ENCODE data around the gene SAXO1.

SAXO1 gene

DNA sequence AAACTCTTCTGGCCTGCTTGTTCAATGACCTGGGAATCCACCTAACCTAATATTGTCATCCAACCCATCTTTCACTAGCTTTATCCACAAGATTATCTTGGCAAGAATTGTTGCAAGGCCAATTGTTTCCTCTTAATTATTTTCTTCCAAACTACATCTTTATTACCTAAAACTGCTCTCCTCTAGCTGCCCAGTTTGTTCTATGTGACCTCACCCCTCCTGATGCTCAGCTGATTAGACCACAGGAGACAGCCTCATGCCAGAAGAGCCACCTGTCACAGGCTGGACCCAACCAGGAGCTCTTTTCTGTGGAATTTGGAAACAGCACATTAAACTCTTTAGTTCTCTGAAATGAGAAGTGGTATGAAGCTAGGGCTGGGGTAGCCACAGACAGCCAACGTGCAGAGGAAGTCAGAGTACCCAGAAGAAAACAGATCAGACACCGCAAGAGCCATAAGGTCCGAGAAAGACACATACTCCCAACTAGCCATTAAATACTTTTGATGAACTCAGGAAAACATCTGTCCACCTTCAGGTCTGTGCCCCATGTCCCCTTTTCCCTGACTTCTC lies 12.0 kb downstream of the SAXO1 start:
- in situ Hi-C loops (cut with HindIII; ENCODE audit: low pct_ligation_motif_present, low sequenced_read_pairs) = no loop called here
- Histone ChIP-seq H3K4me3 (ENCODE audit: low read depth, low read length) (no peak overlapping the region), H3K27ac (no peak overlapping the region), H3K27me3 (replicated peaks) (no peaks in the 10 kb centered on the region), H3K36me3 (replicated peaks) (no peaks in the 10 kb centered on the region)
- TF ChIP-seq, protein P1, sequence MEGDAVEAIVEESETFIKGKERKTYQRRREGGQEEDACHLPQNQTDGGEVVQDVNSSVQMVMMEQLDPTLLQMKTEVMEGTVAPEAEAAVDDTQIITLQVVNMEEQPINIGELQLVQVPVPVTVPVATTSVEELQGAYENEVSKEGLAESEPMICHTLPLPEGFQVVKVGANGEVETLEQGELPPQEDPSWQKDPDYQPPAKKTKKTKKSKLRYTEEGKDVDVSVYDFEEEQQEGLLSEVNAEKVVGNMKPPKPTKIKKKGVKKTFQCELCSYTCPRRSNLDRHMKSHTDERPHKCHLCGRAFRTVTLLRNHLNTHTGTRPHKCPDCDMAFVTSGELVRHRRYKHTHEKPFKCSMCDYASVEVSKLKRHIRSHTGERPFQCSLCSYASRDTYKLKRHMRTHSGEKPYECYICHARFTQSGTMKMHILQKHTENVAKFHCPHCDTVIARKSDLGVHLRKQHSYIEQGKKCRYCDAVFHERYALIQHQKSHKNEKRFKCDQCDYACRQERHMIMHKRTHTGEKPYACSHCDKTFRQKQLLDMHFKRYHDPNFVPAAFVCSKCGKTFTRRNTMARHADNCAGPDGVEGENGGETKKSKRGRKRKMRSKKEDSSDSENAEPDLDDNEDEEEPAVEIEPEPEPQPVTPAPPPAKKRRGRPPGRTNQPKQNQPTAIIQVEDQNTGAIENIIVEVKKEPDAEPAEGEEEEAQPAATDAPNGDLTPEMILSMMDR (IDR thresholded peaks at IDR 0.05; ENCODE audit: low read depth, low read length, missing control alignments) = no peak
- DNase-seq = no peak

DNA sequence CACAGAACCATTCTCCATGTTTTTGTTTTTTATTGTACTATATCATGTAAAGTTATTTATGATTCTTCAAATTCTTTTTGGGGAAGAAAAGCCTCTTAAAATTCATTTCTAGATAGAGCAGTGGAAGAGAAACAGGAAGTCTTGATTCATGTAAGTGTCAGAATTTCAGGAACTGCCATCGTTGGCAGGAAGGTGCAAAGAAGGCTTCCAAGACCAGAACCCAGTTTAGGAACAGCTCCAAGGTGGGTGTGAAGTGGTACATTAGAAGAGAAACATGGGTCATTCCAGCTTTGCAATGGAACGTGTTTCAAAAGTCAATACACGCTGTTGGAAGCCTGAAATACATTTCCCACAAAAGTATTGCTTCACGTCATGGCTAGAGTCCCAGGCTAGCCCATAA lies 14.8 kb downstream of the SAXO1 start:
- Histone ChIP-seq H3K27ac (no peak overlapping the region), H3K27me3 (replicated peaks) (no peaks in the 10 kb centered on the region), H3K36me3 (replicated peaks) (no peaks in the 10 kb centered on the region), H3K4me3 (ENCODE audit: low read depth, low read length) (no peak overlapping the region)
- no peak for DNase-seq
- TF ChIP-seq, protein P1 (IDR thresholded peaks at IDR 0.05; ENCODE audit: low read depth, low read length, missing control alignments) = no peak
- in situ Hi-C loops (cut with HindIII; ENCODE audit: low pct_ligation_motif_present, low sequenced_read_pairs) = no loop called here

DNA sequence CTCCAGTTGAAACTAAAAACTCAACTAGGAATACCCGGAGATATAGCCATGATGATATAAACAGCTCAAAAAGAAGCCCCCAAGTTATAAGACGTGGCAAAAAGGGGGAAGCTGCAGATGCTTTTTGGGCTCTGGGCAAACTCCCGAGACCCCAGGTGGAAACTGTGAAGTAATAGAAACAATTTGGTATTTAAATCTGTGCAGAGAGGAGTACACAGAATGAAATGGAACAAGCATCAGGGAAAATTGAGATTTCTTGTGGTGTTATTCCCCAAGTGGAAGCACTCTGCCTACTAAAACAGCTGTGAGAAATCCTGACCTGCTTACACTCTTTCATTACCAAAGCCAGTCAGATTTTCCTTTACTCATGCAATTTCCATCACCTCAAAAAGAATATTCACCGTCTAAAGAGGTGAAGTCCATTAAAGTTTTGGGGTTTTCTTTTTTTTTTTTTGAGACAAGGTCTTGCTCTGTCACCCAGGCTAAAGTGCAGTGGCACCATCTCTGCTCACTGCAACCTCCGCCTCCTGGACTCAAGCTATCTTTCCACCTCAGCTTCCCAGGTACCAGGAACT lies 23.5 kb downstream of the SAXO1 start:
- in situ Hi-C loops (cut with HindIII; ENCODE audit: low pct_ligation_motif_present, low sequenced_read_pairs) = no loop called here
- no peaks in the 10 kb centered on the region for H3K36me3 ChIP-seq (replicated peaks)
- H3K4me3 ChIP-seq (ENCODE audit: low read depth, low read length) = no peak overlapping the region
- TF ChIP-seq, protein P1 (IDR thresholded peaks at IDR 0.05; ENCODE audit: low read depth, low read length, missing control alignments) = no peak
- DNase-seq = no peak
- no peak overlapping the region for H3K27ac ChIP-seq
- no peaks in the 10 kb centered on the region for H3K27me3 ChIP-seq (replicated peaks)

DNA sequence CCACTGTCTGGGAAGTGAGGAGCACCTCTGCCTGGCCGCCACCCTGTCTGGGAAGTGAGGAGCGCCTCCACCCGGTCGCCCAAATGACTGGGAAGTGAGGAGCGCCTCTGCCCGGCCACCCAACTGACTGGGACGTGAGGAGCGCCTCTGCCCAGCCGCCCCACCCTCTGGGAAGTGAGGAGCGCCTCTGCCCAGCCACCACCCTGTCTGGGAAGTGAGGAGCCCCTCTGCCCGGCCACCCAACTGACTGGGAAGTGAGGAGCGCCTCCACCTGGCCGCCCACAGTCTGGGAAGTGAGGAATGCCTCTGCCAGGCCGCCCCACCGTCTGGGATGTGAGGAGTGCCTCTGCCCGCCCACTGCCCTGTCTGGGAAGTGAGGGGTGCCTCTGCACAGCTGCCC lies 32.9 kb downstream of the SAXO1 start:
- in situ Hi-C loops (cut with HindIII; ENCODE audit: low pct_ligation_motif_present, low sequenced_read_pairs) = no loop called here
- TF ChIP-seq, protein P1 (IDR thresholded peaks at IDR 0.05; ENCODE audit: low read depth, low read length, missing control alignments) = no peak
- Histone ChIP-seq H3K36me3 (replicated peaks) (no peaks in the 10 kb centered on the region), H3K27me3 (replicated peaks) (no peaks in the 10 kb centered on the region), H3K4me3 (ENCODE audit: low read depth, low read length) (no peak overlapping the region), H3K27ac (no peak overlapping the region)
- no peak for DNase-seq

DNA sequence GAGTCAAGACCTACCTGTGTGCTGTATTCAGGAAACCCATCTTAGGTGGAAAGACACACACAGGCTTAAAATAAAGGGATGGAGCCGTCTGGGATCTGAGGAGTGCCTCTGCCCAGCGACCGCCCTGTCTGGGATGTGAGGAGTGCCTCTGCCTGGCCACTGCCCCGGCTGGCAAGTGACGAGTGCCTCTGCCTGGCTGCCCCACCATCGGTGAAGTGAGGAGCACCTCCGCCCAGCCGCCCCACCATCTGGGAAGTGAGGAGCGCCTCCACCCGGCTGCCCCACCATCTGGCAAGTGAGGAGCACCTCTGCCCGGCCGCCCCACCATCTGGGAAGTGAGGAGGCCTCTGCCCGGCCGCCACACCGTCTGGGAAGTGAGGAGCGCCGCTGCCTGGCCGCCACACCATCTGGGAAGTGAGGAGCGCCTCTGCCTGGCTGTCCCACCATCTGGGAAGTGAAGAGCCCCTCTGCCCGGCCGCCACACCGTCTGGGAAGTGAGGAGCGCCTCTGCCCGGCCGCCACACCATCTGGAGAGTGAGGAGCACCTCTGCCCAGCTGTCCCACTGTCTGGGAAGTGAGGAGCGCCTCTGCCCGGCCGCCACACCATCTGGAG lies 33.7 kb downstream of the SAXO1 start:
- no peaks in the 10 kb centered on the region for H3K36me3 ChIP-seq (replicated peaks)
- in situ Hi-C loops (cut with HindIII; ENCODE audit: low pct_ligation_motif_present, low sequenced_read_pairs) = no loop called here
- no peak overlapping the region for H3K4me3 ChIP-seq (ENCODE audit: low read depth, low read length)
- no peak for DNase-seq
- H3K27ac ChIP-seq = no peak overlapping the region
- no peaks in the 10 kb centered on the region for H3K27me3 ChIP-seq (replicated peaks)
- TF ChIP-seq, protein P1 (IDR thresholded peaks at IDR 0.05; ENCODE audit: low read depth, low read length, missing control alignments) = no peak
